Right ventricle myocardium superior (tissue), 1 donor: Measurements from ENCODE around the gene PTCD2. TPM values are rescaled to one million over a fixed set of nuclear protein-coding genes. Genes with fewer than 3 reads are reported as not detected.
"Not testable (repeated sequence)": the region's sequence is repeated elsewhere in the genome, so short reads cannot be mapped to it uniquely, and the experiment has no call there.

Experiments used
- ATAC-seq: fragments of 200-7000 bp; cut with Tn5 transposase; one replicate; pipeline ENCODE4 v1.9.1; 2020; ENCODE audit warnings: mild to moderate bottlenecking; ENCODE audit not compliant: poor library complexity
- DNase-seq: peaks from one replicate; pipeline ENCODE4 v3.0.0-alpha.2; 2020
- intact Hi-C: fragments of 100-400 bp; cut with DNase I; formaldehyde crosslinking; loops from one replicate; pipeline ENCODE4 v1.11.2; 2022
- total RNA-seq: library from RNA; stranded (reverse); fragmentation: NEBNext Ultra II Directional; extraction: Animal tissue kit (Norgen Biotek cat#: 25700); gene quantifications from one replicate; pipeline ENCODE4 v1.2.1, GENCODE V29; 2021
- donor health status: DM: no; HTN: yes; CAD: no; lungs with severe emphysema.

PTCD2 gene
- total RNA-seq, 1 donor from 2014 or later, result 18.6 TPM

DNA sequence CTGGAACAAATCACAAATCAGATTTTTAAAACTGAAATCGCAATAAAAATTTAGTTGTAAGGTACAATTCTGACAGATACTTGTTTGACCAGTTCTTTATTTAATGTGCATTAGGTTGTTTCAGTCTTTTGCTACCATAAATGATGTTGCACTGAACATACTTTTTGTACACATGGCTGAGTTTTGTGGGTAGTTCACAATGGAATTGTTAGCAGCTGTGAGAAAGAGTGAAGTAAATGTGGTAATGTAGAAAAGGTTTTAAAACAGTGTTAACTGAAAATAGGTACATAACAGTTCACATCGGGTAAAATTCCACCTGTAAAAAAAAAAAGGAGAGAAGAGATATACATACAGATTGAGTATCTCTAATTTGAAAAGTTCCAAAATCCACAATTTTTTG, 25.7 kb upstream of the PTCD2 start:
- intact Hi-C loops, result no loop called here
- DNase-seq, result no peak
- ATAC-seq, result no peak

DNA sequence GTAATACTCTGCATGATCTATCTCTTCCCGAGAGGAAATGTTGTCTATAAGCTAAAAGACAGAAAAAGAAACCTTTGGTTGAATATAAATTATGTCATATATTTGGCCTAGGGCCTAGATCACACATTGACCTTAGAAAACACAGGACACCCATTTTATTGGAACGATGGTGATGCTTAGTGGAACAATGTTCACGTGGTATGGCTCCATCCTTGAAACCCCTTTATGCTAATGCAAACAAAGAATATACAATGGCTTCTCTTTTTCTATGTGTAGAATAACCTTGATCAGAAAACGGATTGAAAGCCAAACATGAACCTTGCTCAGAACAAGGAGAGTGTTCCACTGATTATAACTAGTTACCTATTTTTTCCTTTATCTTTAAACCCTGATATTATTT, 24.6 kb upstream of the PTCD2 start:
- intact Hi-C loops, result no loop called here
- DNase-seq (no peak), ATAC-seq (no peak)

DNA sequence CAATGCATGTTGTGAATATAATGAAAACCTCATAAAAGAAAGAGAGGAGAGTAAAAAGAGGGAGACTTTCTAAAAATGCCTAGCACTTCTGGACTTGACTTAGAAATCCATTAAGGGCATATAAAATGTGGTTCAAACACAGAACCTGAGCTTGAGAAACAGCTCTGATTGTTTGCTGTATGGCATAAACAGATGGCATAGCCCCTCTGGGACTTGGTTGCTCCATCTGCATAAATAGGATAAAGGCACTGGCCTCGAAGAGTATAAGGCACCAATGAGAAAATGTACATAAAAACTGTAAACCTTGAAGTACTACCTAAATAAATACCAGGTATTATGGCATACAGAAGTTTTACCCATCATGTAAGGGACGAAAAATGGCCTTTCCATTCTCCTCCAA, 23.9 kb upstream of the PTCD2 start:
- ATAC-seq (no peak), DNase-seq (no peak)
- intact Hi-C loops, result no loop called here

DNA sequence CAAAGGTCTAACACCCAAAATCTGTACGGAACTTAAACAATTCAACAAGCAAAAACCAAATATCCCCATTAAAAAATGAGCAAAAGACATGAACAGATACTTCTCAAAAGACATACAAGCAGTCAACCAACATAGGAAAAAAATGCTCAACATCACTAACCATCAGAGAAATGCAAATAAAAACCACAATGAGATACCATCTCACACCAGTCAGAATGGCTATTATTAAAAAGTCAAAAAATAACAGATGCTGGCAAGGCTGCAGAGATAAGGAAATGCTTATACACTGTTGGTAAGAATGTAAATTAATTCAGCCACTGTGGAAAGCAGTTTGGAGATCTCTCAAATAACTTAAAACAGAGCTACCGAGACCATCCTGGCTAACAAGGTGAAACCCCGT, 22.0 kb upstream of the PTCD2 start:
- ATAC-seq, DNase-seq, intact Hi-C loops: not testable (repeated sequence)

DNA sequence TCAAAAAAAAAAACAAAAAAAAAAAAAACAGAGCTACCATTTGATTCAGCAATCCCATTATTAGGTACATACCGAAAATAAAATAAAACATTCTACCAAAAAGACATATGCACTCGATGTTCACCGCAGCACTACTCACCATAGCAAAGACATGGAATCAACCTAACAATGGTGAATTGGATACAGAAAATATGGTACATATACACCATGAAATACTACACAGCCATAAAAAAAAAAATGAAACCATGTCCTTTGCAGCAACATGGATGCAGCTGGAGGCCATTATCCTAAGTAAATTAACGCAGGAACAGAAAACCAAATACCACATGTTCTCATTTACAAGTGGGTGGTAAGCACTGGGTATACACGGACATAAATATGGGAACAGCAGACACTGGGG, 21.5 kb upstream of the PTCD2 start:
- ATAC-seq, result no peak

DNA sequence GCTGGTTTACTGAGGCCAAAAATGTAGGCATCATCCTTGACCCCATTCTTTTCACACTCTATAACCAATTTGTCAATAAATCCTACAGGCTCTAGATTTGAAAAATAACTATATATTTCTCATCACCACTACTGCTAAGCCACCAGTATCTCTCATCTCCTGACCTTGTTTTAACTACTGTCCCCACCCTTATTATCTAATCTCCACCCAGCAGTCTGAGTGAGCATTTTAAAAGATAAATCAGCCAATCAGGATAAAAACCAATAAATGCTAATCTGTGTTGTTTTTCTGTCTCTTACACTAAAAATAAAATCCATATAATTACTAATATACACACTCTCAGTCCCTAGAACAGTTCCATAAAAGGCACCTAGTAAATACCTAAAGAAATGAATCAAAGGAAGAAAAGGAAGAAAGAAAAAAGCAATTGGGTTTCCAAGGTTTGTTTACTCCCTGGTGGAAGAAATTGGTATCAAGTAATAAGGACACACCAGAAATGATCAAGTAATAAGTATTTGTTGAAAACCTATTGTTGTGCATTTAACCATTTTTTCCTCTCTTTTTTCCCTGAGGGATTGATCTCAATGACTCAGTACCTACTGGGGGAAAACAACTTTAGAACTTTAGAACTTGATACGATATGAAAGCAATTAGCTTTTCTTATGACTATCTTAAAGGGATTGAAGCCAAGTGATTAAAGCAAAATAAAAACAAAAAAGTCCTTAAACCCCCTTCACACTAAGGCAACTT, 19.4 kb upstream of the PTCD2 start:
- no peak for DNase-seq
- intact Hi-C loops, result no loop called here

More for the DNA sequence above, 21.5 kb upstream of the PTCD2 start:
- DNase-seq, result no peak
- intact Hi-C loops, result no loop called here

DNA sequence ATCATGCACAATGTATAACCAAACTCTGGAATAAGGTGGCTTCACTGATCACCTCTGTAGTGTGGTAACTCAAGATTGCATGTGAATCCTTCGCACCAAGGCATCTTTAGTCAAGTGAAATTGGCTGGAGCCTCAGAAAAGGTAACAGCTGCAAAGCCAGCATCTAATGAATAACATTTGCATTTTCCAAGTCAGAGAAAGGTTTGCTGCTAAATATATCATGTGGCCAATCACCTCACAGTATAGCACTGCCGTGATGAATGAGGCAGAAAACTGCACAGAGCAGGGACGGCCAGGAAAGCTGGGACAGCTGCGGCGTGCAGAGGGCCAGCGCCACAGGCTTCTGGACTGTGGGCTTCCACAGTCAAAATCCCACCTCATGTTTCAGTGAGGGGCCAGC, 18.6 kb upstream of the PTCD2 start:
- no peak for ATAC-seq
- intact Hi-C loops, result no loop called here
- no peak for DNase-seq

More for the DNA sequence above, 19.4 kb upstream of the PTCD2 start:
- ATAC-seq, result no peak

DNA sequence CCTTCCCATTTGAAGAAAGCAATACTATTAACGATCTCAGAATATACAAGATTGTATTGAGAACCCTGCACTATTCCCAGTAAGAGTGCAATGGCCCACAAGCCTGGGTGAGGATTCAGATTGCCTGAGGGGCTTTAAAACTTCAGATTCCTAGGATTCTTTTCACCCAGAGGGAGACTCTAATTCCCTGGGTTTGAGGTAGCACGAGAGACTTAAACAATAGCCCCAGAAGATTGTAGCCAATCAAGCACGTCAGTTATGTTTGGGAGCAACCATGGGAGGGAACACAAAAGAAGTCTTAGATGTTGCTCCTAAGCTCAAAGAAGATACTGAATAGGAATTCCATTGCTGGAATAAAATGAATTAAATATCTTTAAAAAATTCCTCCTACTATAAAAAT, 18.0 kb upstream of the PTCD2 start:
- DNase-seq (no peak), ATAC-seq (no peak)
- intact Hi-C loops, result no loop called here

DNA sequence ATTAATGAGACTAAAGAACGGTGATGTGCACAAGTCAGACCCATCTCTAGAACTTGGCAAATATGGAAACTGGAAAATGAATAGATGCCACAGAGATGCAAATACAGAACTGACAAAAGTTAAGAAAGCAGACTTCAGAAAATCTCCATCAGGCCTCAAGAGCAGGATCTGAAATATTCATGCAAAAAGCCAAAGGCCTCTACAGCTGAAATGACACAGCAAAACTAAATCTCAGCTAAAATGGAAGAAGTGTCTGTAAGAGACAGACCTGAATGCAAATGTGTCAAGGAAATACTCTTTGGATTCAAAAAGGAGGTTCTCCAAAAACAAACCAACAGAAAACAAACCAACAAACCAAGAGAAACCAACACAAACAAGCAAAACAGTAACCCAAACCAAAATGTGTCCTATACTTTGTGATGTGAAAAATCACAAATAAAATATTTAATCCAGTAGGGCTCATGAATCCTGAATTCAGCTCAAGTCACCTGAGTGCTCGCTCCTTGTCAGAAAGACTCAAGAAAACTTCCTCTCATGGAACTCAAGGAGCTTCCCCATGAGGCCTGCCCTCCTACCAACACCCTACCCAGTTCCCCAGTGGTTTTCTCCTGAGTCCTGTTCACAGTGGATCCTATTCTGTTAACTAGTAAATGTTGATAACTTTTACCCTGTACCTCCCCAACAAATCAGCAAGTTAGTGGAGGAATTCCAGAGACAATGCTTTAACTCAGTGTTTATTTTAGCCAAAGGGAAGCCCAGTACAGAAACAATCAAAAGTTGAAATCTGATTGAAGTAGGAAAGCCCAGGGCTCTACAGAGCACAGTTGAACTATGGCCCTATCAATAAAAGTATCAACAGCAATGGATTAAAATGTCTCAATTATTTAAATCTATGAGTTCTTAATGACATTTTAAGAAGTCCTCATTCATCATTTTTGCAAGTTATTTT, 14.7 kb upstream of the PTCD2 start:
- intact Hi-C loops, result loop anchor here (5.0 kb wide), 2 partner anchors 168 to 523 kb away; no protein-coding TSS in a partner anchor
- ATAC-seq (no peak), DNase-seq (no peak)

DNA sequence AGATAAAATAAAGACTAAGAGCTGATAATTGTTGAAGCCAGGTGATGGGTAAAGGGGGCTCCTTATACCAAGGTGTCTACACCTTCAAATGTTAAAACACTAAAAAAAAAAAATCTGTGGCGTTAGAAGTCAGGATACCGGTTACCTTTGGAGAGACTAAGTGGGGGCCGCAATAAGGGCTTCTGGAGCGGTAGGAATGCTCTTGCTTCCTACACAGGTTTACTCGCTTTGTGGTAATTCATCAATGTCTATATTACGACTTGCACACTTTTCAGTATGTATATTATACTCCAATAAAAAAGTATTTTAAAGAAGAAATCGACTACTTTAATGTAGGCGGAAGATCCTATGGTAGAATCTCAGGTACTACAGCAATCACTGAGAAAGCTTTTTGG, 12.6 kb upstream of the PTCD2 start:
- intact Hi-C loops, result loop anchor here (5.0 kb wide), 2 partner anchors 170 to 525 kb away; no protein-coding TSS in a partner anchor
- DNase-seq (no peak), ATAC-seq (no peak)

DNA sequence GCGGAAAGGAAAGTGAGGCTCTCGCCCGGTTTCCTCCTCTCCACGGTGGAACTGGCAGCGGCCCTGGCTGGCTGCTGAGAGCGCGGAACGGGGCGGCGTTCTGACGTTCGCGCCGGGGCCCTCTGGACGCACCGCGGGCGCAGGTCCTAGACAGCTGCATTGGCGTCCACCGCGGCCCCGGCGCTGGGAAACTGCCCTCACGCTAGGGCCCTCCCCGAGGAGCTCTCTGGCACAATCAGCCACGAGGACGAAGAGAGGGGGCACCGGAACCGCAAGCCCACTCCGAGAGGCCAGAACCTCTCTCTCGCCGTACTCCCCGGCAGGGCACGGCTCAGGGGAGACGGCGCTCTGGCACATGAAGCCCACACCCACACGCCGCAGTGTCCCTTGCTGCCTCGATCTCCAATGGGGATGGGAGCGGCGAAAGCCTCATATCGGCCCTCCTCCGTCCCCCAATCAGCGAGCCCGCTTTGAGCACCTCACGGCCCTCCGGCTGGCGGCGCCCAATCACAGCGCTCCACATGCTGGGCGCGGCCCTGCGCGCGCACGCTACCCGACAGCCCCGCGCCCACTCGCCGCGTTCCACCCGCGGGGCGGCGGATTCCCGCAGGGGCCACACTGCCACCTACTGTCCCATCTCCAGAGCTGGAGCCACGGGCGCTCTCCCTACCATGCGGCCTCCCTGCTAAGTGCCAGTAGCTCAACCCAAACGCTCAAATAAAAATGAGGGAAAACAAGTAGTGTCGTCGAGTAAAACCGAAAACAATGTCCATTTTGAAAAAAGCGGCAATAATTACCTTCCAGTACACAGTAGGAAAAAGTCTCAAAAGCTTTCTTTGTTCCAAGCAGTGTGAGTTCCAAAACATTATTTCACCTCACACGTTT, 12.0 kb upstream of the PTCD2 start:
- peak; percentile 98 for DNase-seq
- intact Hi-C loops, result loop anchor here (5.0 kb wide), 2 partner anchors 171 to 526 kb away; no protein-coding TSS in a partner anchor
- ATAC-seq, result peak; percentile 99

DNA sequence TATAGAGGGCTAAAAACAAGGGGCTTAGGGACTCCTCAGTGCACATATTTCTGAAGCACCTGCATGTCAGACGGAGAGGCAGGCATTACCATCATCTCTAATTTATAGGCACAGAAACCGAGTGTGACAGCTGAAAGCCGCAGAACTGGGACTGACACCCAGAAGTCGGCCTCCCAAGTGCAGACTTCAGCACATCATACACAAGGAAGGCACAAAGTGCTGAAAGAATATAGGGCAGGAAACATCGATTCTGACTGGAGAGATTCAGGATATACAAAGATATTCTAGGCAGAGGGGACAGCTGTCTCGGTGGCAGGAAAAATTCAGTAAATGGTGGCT, 11.4 kb upstream of the PTCD2 start:
- DNase-seq, result no peak
- no peak for ATAC-seq
- intact Hi-C loops, result loop anchor here (5.0 kb wide), 2 partner anchors 172 to 527 kb away; no protein-coding TSS in a partner anchor

DNA sequence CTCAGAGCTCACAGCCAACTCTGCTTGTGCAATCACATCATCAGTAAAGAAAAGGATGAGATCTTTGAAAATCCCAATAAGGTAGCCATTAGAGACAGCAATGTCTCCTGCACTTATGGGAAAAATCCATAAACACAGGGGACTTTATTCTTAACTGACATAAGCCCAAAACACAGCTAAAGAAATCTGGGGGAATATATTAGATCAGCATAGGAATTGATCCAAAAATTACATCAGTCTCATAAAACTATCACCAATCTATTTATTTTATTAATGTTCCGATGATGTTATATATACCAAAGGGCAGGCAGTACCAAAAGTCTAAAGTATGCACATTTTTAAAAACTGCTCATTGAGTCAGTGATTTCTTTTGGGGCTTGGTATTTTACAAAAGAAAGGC, 7.0 kb upstream of the PTCD2 start:
- DNase-seq (no peak), ATAC-seq (no peak)
- intact Hi-C loops, result no loop called here

DNA sequence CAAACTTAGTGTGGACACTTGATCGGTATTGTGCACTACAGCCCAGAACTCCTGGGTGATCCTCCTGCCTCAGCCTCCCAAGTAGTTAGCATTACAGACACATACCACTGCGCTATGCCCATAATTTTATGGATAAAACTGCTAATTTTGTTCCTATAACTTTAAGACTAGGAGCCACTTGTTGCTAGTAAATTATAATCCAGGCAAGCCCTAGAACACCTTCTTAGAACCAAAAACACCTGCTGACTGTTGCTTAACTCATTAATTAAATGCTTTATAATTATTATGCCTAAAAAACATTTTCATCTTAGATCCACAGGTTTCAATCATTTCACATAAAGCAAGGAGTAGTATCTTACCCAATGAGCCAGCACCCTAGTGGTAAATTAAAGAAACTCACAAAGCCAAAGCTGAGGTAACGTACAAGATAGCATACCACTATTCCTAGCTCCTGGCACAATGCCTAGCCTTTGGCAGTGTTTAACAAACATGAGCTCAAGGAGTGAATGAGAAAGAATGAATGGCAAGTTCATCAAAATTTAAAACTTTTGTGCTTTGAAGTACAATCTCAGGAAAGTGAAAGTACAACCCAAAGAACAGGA, 5.5 kb upstream of the PTCD2 start:
- DNase-seq, result no peak
- intact Hi-C loops, result no loop called here

DNA sequence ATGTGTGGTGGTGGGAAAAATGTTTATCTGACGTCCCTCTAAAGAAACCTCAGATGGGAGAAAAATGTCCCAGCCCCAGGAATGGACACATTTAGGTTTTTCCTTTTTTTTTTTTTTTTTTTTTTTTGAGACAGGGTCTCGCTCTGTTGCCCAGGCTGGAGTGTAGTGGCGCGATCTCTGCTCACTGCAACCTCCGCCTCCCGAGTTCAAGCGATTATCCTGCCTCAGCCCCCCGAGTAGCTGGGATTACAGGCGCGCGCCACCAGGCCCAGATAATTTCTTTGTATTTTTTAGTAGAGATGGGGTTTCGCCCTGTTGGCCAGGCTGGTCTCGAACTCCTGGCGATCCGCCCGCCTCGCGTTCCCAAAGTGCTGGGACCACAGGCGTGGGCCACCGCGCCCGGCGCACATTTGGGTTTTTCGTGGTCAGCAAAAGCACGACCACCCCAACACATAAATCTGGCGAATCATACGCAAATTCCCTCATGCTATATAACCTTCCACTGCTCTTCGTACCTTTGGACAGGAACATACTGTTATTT, 668 bp upstream of the PTCD2 start:
- intact Hi-C loops, ATAC-seq: not testable (repeated sequence)
- peak; percentile 59 for DNase-seq

More for the DNA sequence above, 5.5 kb upstream of the PTCD2 start:
- ATAC-seq, result peak; percentile 87

DNA sequence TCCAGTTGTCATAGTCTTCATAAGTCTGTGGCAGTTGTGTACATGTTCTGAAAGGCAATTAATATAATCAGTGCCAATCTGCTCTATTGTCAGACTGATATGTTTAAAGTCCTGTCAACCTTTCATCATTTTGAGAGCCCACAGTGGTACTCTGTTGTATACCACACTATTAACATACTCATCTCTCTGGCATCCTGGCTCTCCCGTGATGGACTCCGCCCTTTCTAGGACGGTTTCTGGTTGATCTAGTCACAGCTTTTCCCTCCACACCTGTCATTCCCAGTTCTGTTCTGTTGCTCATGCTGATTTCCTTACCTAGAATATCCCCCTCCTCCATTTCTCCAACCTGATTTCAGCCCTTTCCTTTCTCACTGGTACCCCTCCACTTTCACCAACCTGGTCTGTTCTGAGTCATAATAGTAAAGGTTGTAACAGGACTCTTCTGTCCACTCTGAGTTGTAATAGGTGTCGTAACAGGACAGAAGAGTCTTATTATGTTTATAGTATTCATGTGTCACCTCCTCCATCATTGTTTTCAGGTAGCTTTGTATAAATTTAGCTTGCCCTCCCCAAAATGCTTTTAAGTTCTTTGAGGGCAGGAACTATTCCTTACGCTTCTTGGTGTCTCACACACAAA, 4.1 kb downstream of the PTCD2 start:
- no peak for DNase-seq
- no peak for ATAC-seq
- intact Hi-C loops, result no loop called here

DNA sequence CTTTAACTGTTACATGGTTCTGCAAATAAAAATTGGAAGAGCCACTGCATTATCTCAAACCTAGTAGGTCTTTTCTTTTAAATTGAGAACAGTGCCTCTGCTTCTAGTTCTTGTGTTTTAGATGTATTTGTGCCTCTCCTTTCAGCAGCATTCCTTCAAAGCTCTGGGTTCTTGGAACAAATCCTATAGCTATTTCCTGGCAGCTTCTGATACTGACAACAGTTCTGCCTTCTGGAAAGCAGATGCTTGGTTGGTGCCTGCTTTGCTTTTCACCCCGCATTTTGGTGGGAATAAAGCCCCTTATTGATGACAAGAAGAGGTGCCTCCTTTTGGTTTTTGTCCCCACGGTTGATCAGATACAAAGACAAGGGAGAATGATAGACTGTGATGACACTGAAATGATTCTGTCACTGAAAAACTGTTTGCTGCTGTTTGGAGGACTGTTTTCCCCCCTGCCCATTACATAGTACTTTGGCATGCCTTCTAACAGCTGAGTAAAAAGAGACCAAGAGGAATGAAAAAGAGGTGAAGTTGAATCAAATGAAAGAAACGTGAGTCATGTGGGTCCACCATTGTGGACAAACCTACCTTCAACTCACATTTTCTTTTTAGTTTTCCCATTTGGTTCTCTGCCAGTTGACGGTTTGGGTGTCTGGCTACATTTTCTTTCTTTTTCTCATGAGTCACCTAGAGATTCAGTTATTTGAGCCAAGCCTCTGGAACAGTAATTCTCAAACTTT, 5.6 kb downstream of the PTCD2 start:
- no peak for ATAC-seq

More for the DNA sequence above, 5.6 kb downstream of the PTCD2 start:
- intact Hi-C loops, result no loop called here
- no peak for DNase-seq
